A549 (cell line): Measurements from ENCODE around the gene SLC2A6. TPM values are rescaled to one million over a fixed set of nuclear protein-coding genes. Genes with fewer than 3 reads are reported as not detected.

Source experiments
- ATAC-seq, 2 experiments: fragments of 200-7000 bp in 1 of 2; fragments of >200 bp in 1 of 2; cut with Nextera tagmentation in 1 of 2; cut with Tn5 transposase in 1 of 2; 3 replicates each; pipeline versions ENCODE4 v1.8.0 to v1.9.1; 2018 to 2020; ENCODE audit warnings: mild to moderate bottlenecking in 1 of 2, moderate library complexity in 1 of 2
- CTCF ChIA-PET: fragments of 300-600 bp; sonication (Branson Sonifier 250); formaldehyde crosslinking; extraction: SDS; loops from one replicate; lab custom pipeline; 2021; ENCODE audit warnings: antibody characterized with exemption, inconsistent platforms; lab: Yijun Ruan, JAX
- POLR2A ChIA-PET: fragments of 350-600 bp; formaldehyde crosslinking; extraction: SDS; loops from one replicate; lab custom pipeline; 2021; ENCODE audit warnings: antibody characterized with exemption, inconsistent platforms; lab: Yijun Ruan, JAX
- DNase-seq, 2 experiments: peaks; one replicate each; pipeline versions ENCODE4 v3.0.0 to v3.0.0-alpha.2; 2011 to 2016; ENCODE audit warnings: low read depth in 1 of 2, low spot score in 1 of 2
- FAIRE-seq: peaks from 2 replicates; lab custom pipeline; 2011; peaks lifted over from hg19 to GRCh38; lab: Jason Lieb, UNC
- H3K27ac ChIP-seq, 2 experiments: fragments of >200 bp; sonication (Bioruptor Twin); formaldehyde crosslinking; 3 replicates each; pipeline ENCODE4 v1.5.1; 2016 to 2017
- H3K4me1 ChIP-seq: fragments of >200 bp; sonication (Bioruptor Twin); formaldehyde crosslinking; 3 replicates; pipeline ENCODE4 v1.6.1; 2016
- H3K4me2 ChIP-seq: fragments of >200 bp; sonication (Bioruptor Twin); formaldehyde crosslinking; 3 replicates; pipeline ENCODE4 v1.6.1; 2016
- H3K4me3 ChIP-seq: fragments of >200 bp; sonication (Bioruptor Twin); formaldehyde crosslinking; 3 replicates; pipeline ENCODE4 v1.5.1; 2016
- H3K9me3 ChIP-seq: fragments of >200 bp; sonication (Bioruptor Twin); formaldehyde crosslinking; 3 replicates; pipeline ENCODE4 v1.6.1; 2016
- BHLHE40 ChIP-seq: IDR thresholded peaks from 2 replicates; pipeline ENCODE4 v1.6.1; 2012; ENCODE audit warnings: low read depth, low read length, inconsistent platforms
- CBX2 ChIP-seq: fragments of 200-600 bp; sonication (generic); IDR thresholded peaks from 2 replicates; pipeline ENCODE4 v1.6.1; 2016; ENCODE audit warnings: low read depth, mild to moderate bottlenecking, borderline replicate concordance
- CBX8 ChIP-seq: fragments of 200-600 bp; sonication (generic); IDR thresholded peaks from 2 replicates; pipeline ENCODE4 v1.6.1; 2016
- CHD2 ChIP-seq: fragments of 150-350 bp; IDR thresholded peaks from 2 replicates; pipeline ENCODE4 v1.6.1; 2014; ENCODE audit warnings: low read length; ENCODE audit not compliant: partially characterized antibody
- CTCF ChIP-seq: fragments of >200 bp; sonication (Bioruptor Twin); formaldehyde crosslinking; IDR thresholded peaks from 3 replicates; pipeline ENCODE4 v1.5.1; 2016
- EHF ChIP-seq: fragments of 250-450 bp; sonication (Bioruptor Pico); IDR thresholded peaks from 2 replicates; pipeline ENCODE4 v1.5.0; 2020; ENCODE audit warnings: mild to moderate bottlenecking
- EP300 ChIP-seq, 2 experiments: fragments of >200 bp; sonication (Bioruptor Twin); formaldehyde crosslinking; IDR thresholded peaks; 2 replicates in 1 of 2; 3 replicates in 1 of 2; pipeline ENCODE4 v1.6.1; 2016 to 2017
- ESRRA ChIP-seq: fragments of 150-350 bp; IDR thresholded peaks from 2 replicates; pipeline ENCODE4 v1.6.1; 2014; ENCODE audit warnings: mild to moderate bottlenecking, low read length, borderline replicate concordance
- GATA3 ChIP-seq: IDR thresholded peaks from 2 replicates; pipeline ENCODE4 v1.6.1; 2012; ENCODE audit warnings: borderline replicate concordance
- HDAC2 ChIP-seq: fragments of 200-600 bp; sonication (generic); IDR thresholded peaks from 2 replicates; pipeline ENCODE4 v1.6.1; 2016
- HOXB5 ChIP-seq: fragments of 250-450 bp; sonication (Bioruptor Pico); IDR thresholded peaks from 2 replicates; pipeline ENCODE4 v1.5.0; 2020; ENCODE audit warnings: mild to moderate bottlenecking, moderate library complexity
- KDM1A ChIP-seq: fragments of 200-600 bp; sonication (generic); IDR thresholded peaks from 2 replicates; pipeline ENCODE4 v1.6.1; 2016; ENCODE audit warnings: low read depth, mild to moderate bottlenecking
- KDM5A ChIP-seq: fragments of 200-600 bp; sonication (generic); IDR thresholded peaks from 2 replicates; pipeline ENCODE4 v1.6.1; 2016; ENCODE audit warnings: antibody characterized with exemption, mild to moderate bottlenecking
- MAFK ChIP-seq: fragments of 450-650 bp; IDR thresholded peaks from 2 replicates; pipeline ENCODE4 v1.6.1; 2014; ENCODE audit not compliant: partially characterized antibody
- NR3C1 ChIP-seq: fragments of >200 bp; sonication (Bioruptor Twin); formaldehyde crosslinking; IDR thresholded peaks from 3 replicates; pipeline ENCODE4 v1.6.1; 2017
- RAD21 ChIP-seq, 2 experiments: fragments of >200 bp in 1 of 2; sonication (Bioruptor Twin) in 1 of 2; formaldehyde crosslinking in 1 of 2; IDR thresholded peaks in 1 of 2; conservative IDR thresholded peaks in 1 of 2; 2 replicates in 1 of 2; 3 replicates in 1 of 2; pipeline ENCODE4 v1.6.1; 2012 to 2018; ENCODE audit warnings: inconsistent platforms in 1 of 2
- RFX5 ChIP-seq: fragments of 450-650 bp; IDR thresholded peaks from 2 replicates; pipeline ENCODE4 v1.7.1; 2014; ENCODE audit warnings: antibody characterized with exemption, mild to moderate bottlenecking, moderate library complexity
- TFCP2L1 ChIP-seq: fragments of 250-450 bp; sonication (Bioruptor Pico); IDR thresholded peaks from 2 replicates; pipeline ENCODE4 v1.5.0; 2021; ENCODE audit warnings: mild to moderate bottlenecking
- ZFP36 ChIP-seq: fragments of 450-650 bp; IDR thresholded peaks from 2 replicates; pipeline ENCODE4 v1.6.1; 2014; ENCODE audit warnings: borderline replicate concordance; ENCODE audit not compliant: partially characterized antibody
- ZNF302 ChIP-seq: fragments of 250-450 bp; sonication (Bioruptor Pico); IDR thresholded peaks from 2 replicates; pipeline ENCODE4 v1.9.0; 2021; ENCODE audit warnings: inconsistent platforms, mild to moderate bottlenecking, moderate library complexity
- ZSCAN20 ChIP-seq: fragments of 250-450 bp; sonication (Bioruptor Pico); IDR thresholded peaks from 2 replicates; pipeline ENCODE4 v1.8.0; 2022; ENCODE audit warnings: mild to moderate bottlenecking, moderate library complexity
- WGBS: methylation state at CpG from one replicate; pipeline ENCODE4 v1.1.6; 2017; ENCODE audit errors: missing lambda C conversion rate; 5-methylcytosine and 5-hydroxymethylcytosine counted together
- polyA plus RNA-seq, 4 experiments: library from polyadenylated mRNA; depleted of rRNA in 3 of 4; stranded (reverse); fragments of >200 nt; fragmentation: RNase III in 1 of 4; extraction: RNeasy Plus Mini Kit Qiagen cat#74134 plus additional on column Dnase treatment in 1 of 4; gene quantifications; 2 replicates in 3 of 4; 3 replicates in 1 of 4; pipeline ENCODE4 v1.2.3, GENCODE V29; 2011 to 2017
- TF ChIP-seq, protein P1 (sequence below): fragments of >200 bp; sonication (Bioruptor Twin); formaldehyde crosslinking; IDR thresholded peaks from 3 replicates; pipeline ENCODE4 v1.6.1; 2016
- TF ChIP-seq, protein P2 (sequence below): IDR thresholded peaks from 2 replicates; pipeline ENCODE4 v1.6.1; 2012; ENCODE audit warnings: low read depth, borderline replicate concordance
- TF ChIP-seq, protein P3 (sequence below): IDR thresholded peaks from 2 replicates; pipeline ENCODE4 v1.6.1; 2012

The SLC2A6 gene
- polyA plus RNA-seq, 2 of the 4 experiments (the other 2 are of a cell fraction), result 3.7 to 20.5 TPM

DNA sequence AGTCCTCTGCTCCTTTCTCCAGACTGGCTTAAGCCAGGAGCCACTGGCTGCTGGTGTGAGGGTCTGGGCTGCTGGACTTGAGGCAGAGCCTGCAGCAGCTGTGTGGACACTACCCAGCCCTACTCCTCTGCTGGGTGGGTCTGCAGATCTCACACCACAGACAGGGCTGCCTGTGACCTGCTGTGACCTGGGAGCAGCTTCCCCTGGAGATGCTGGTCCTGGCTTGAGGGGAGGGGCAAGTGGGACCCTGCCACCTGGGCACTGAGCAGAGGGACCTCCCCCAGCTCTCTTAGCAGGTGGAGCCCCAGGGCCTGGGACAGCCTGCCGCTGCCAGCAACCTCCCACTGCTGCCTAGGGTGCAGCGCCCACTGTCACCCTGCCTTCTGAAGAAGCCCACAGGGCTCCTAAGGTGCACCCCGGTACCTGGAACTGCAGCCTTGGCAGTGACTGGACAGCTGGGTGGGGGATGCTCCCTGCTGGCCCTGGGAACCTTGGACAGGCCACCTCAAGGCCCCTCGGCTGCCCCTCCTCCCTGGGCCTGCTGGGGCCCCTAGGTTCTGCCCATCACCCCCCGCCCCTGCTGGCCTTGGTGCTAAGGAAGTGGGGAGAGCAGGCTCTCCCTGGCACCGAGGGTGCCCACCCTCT is 10.0 kb downstream of the SLC2A6 start:
- TF ChIP-seq EHF, result no peak
- no peak for TF ChIP-seq CBX8
- 0 out of 2 replicates have a peak, but pooled peaks have one; percentile 7 for TF ChIP-seq GATA3

DNA sequence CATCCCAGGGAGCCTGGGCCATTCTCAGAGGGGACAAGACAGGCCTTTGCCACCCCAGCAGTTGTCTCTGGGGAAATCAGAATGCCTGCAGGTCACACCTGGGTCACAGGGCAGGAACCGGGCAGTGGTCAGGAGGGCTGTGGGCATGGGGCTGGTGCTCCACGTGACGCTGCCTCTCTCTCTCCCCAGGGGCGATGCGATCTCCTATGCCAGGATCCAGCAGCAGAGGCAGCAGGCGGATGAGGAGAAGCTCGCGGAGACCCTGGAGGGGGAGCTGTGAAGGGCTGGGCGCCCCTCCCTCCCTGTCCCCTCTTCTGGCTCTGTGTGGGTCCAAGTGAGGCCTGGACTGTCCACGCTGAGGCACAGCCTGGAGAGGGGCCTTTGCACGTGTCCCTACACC is 10.5 kb downstream of the SLC2A6 start:
- no peak for FAIRE-seq
- ChIA-PET POLR2A (interaction anchor here (2.0 to 3.4 kb wide), 2 partner anchors 9 to 10 kb away, joined by 7 to 9 read pairs; partner anchors contain the start of genes CACFD1 and SLC2A6), CTCF (interaction anchor here (0.6 to 1.3 kb wide), 3 partner anchors 8 to 18 kb away, joined by 3 read pairs; no protein-coding TSS in a partner anchor)
- Histone ChIP-seq H3K27ac (no peak overlapping the region), H3K4me2 (no peak overlapping the region), H3K9me3 (no peaks in the 10 kb centered on the region), H3K4me1 (no peaks in the 10 kb centered on the region), H3K4me3 (no peak overlapping the region)
- 97% methylated on average over 5 of the region's 11 CpGs for WGBS
- DNase-seq, result no peak
- TF ChIP-seq, protein P1, sequence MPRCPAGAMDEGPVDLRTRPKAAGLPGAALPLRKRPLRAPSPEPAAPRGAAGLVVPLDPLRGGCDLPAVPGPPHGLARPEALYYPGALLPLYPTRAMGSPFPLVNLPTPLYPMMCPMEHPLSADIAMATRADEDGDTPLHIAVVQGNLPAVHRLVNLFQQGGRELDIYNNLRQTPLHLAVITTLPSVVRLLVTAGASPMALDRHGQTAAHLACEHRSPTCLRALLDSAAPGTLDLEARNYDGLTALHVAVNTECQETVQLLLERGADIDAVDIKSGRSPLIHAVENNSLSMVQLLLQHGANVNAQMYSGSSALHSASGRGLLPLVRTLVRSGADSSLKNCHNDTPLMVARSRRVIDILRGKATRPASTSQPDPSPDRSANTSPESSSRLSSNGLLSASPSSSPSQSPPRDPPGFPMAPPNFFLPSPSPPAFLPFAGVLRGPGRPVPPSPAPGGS, result no peak
- TF ChIP-seq BHLHE40 (no peak), RFX5 (no peak), HDAC2 (no peak), CBX2 (no peak), ZSCAN20 (CRISPR knock-in tag) (no peak), EP300 (IDR thresholded peaks at IDR 0.05) (no peak), KDM1A (no peak), CBX8 (no peak), EHF (no peak), CTCF (no peak), GATA3 (no peak), RAD21 (conservative IDR thresholded peaks at IDR 0.05 in 1 of 2, IDR thresholded peaks at IDR 0.05 in 1 of 2) (no peak), KDM5A (no peak), MAFK (no peak), ZNF302 (no peak), ZFP36 (no peak)
- TF ChIP-seq, protein P2, sequence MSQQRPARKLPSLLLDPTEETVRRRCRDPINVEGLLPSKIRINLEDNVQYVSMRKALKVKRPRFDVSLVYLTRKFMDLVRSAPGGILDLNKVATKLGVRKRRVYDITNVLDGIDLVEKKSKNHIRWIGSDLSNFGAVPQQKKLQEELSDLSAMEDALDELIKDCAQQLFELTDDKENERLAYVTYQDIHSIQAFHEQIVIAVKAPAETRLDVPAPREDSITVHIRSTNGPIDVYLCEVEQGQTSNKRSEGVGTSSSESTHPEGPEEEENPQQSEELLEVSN, result no peak
- ATAC-seq, result peak in 1 of 2 experiments; percentile 10; a peak in 2 of 6 replicates

More for the DNA sequence above, 10.0 kb downstream of the SLC2A6 start:
- no peaks in the 10 kb centered on the region for H3K9me3 ChIP-seq
- H3K4me1 ChIP-seq, result no peaks in the 10 kb centered on the region
- no peak overlapping the region for H3K27ac ChIP-seq
- no peak overlapping the region for H3K4me2 ChIP-seq
- ATAC-seq, result peak in 1 of 2 experiments; percentile 9; a peak in 3 of 6 replicates
- CTCF ChIA-PET, result interaction anchor here (0.6 to 1.0 kb wide), 3 partner anchors 8 to 18 kb away, joined by 3 read pairs; partner anchors contain the start of gene CACFD1
- POLR2A ChIA-PET, result interaction anchor here (2.0 to 3.4 kb wide), 2 partner anchors 9 kb away, joined by 7 to 9 read pairs; partner anchors contain the start of genes CACFD1 and SLC2A6
- no peak for FAIRE-seq
- DNase-seq, result no peak
- no peak overlapping the region for H3K4me3 ChIP-seq
- WGBS, result 100% methylated on average over 1 of the region's 6 CpGs

GRCh38 chr9:133467101-133467500 is 11.8 kb downstream of the SLC2A6 start:
- 84% methylated on average over 10 of the region's 10 CpGs for WGBS
- no peaks in the 10 kb centered on the region for H3K9me3 ChIP-seq
- no peaks in the 10 kb centered on the region for H3K4me1 ChIP-seq
- no peak for FAIRE-seq
- no peak overlapping the region for H3K27ac ChIP-seq
- no peak for DNase-seq
- POLR2A ChIA-PET, result interaction anchor here (3.4 kb wide), 1 partner anchor 7 kb away, joined by 9 read pairs; the partner anchor contains the start of gene CACFD1
- no peak overlapping the region for H3K4me3 ChIP-seq
- H3K4me2 ChIP-seq, result no peak overlapping the region
- no peak for TF ChIP-seq CHD2
- TF ChIP-seq ESRRA, result no peak
- TF ChIP-seq TFCP2L1 (CRISPR knock-in tag), result no peak
- no peak for TF ChIP-seq ZNF302
- TF ChIP-seq, protein P3, sequence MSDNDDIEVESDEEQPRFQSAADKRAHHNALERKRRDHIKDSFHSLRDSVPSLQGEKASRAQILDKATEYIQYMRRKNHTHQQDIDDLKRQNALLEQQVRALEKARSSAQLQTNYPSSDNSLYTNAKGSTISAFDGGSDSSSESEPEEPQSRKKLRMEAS, result no peak
- no peak for TF ChIP-seq NR3C1
- no peak for TF ChIP-seq HOXB5 (CRISPR knock-in tag)
- no peak for ATAC-seq
- CTCF ChIA-PET, result interaction anchor here (0.9 to 1.3 kb wide), 2 partner anchors 18 to 19 kb away, joined by 3 read pairs; no protein-coding TSS in a partner anchor
